Ishikawa (cell line): ENCODE data around the gene ADGRL3.

ENCODE experiments used
- CREB1 ChIP-seq: IDR thresholded peaks from 2 replicates; pipeline ENCODE4 v1.6.1; 2012; ENCODE audit warnings: low read depth
- FOXM1 ChIP-seq: IDR thresholded peaks from 2 replicates; pipeline ENCODE4 v1.6.1; 2012; ENCODE audit warnings: low read depth, borderline replicate concordance
- NFIC ChIP-seq: IDR thresholded peaks from 2 replicates; pipeline ENCODE4 v1.6.1; 2012
- RAD21 ChIP-seq: IDR thresholded peaks from 2 replicates; pipeline ENCODE4 v1.6.1; 2012; ENCODE audit warnings: low read depth
- TAF1 ChIP-seq: IDR thresholded peaks from 2 replicates; pipeline ENCODE4 v1.6.1; 2012; ENCODE audit warnings: low read depth, mild to moderate bottlenecking
- TCF12 ChIP-seq: IDR thresholded peaks from 2 replicates; pipeline ENCODE4 v1.6.1; 2012; ENCODE audit warnings: low read depth
- TEAD4 ChIP-seq: IDR thresholded peaks from 2 replicates; pipeline ENCODE4 v1.6.1; 2012
- YY1 ChIP-seq: IDR thresholded peaks from 2 replicates; pipeline ENCODE4 v1.6.1; 2012; ENCODE audit warnings: low read depth

GRCh38 chr4:61395754-61396153, 195.6 kb downstream of the ADGRL3 start:
- TF ChIP-seq CREB1 (no peak), RAD21 (no peak), FOXM1 (no peak), TEAD4 (no peak), NFIC (no peak), TCF12 (no peak), YY1 (no peak), TAF1 (no peak)
